CD14-positive monocyte (primary cell): ENCODE data around the gene CNIH3. TPM values are rescaled to one million over a fixed set of nuclear protein-coding genes. Genes with fewer than 3 reads are reported as not detected.
A peak's percentile ranks its signal among the peaks of the same experiment; 100 is the strongest.

Source experiments
- DNase-seq, 3 donors: peaks; one replicate each; pipeline ENCODE4 v3.0.0-alpha.2; 2011 to 2022
- H2AFZ ChIP-seq: 2 replicates; pipeline ENCODE4 v1.6.0; 2012; ENCODE audit warnings: mild to moderate bottlenecking, low read depth, low read length, inconsistent platforms; ENCODE audit not compliant: insufficient read depth, poor library complexity, severe bottlenecking
- H3K27ac ChIP-seq, 2 donors: 1 replicate in 1 of 2; 2 replicates in 1 of 2; pipeline ENCODE4 v1.5.1; 2012 to 2013; ENCODE audit warnings: low read length in 2 of 2, control low read depth in 1 of 2, inconsistent platforms in 1 of 2, low read depth in 1 of 2, mild to moderate bottlenecking in 1 of 2
- H3K27me3 ChIP-seq, 2 donors: one replicate each; pipeline versions ENCODE4 v1.6.0 to v1.6.1; 2011 to 2013; ENCODE audit warnings: low read length in 2 of 2; ENCODE audit not compliant: control insufficient read depth in 2 of 2, insufficient read depth in 2 of 2
- H3K36me3 ChIP-seq, 2 donors: replicated peaks in 1 of 2; 1 replicate in 1 of 2; 2 replicates in 1 of 2; pipeline versions ENCODE4 v1.5.1 to v1.6.1; 2012 to 2013; ENCODE audit warnings: low read length in 2 of 2, control low read depth in 1 of 2, inconsistent platforms in 1 of 2, mild to moderate bottlenecking in 1 of 2; ENCODE audit not compliant: insufficient read depth in 2 of 2, control insufficient read depth in 1 of 2
- H3K4me1 ChIP-seq, 2 donors: 1 replicate in 1 of 2; 2 replicates in 1 of 2; pipeline versions ENCODE4 v1.5.1 to v1.6.1; 2012 to 2013; ENCODE audit warnings: low read length in 2 of 2, control low read depth in 1 of 2, inconsistent platforms in 1 of 2, mild to moderate bottlenecking in 1 of 2, moderate library complexity in 1 of 2; ENCODE audit not compliant: insufficient read depth in 2 of 2, control insufficient read depth in 1 of 2
- H3K4me2 ChIP-seq: replicated peaks from 2 replicates; pipeline ENCODE3; 2012; ENCODE audit warnings: low read length, moderate library complexity, mild to moderate bottlenecking; ENCODE audit not compliant: poor library complexity, severe bottlenecking; ENCODE audit errors: extremely low read depth
- H3K4me3 ChIP-seq, 3 experiments: fragments of 200-600 bp in 1 of 3; sonication (generic) in 1 of 3; replicated peaks in 1 of 3; 1 replicate in 2 of 3; 2 replicates in 1 of 3; pipeline ENCODE4 v1.5.1; 2011 to 2013; ENCODE audit warnings: low read length in 3 of 3, mild to moderate bottlenecking in 3 of 3, control low read depth in 2 of 3, low read depth in 2 of 3, inconsistent platforms in 1 of 3, moderate library complexity in 1 of 3
- H3K79me2 ChIP-seq: 2 replicates; pipeline ENCODE4 v1.6.0; 2012; ENCODE audit warnings: mild to moderate bottlenecking, control low read depth, inconsistent platforms, low read length, moderate library complexity; ENCODE audit not compliant: insufficient read depth
- H3K9ac ChIP-seq: 2 replicates; pipeline ENCODE4 v1.6.0; 2017; ENCODE audit warnings: low read length, mild to moderate bottlenecking; ENCODE audit not compliant: insufficient read depth, poor library complexity, severe bottlenecking
- H3K9me3 ChIP-seq, 2 donors: replicated peaks in 1 of 2; 1 replicate in 1 of 2; 2 replicates in 1 of 2; pipeline versions ENCODE4 v1.5.1 to v1.6.1; 2012 to 2013; ENCODE audit warnings: low read length in 2 of 2, control low read depth in 1 of 2; ENCODE audit not compliant: control insufficient read depth in 1 of 2, insufficient read depth in 1 of 2
- H4K20me1 ChIP-seq: 2 replicates; pipeline ENCODE4 v1.6.0; 2012; ENCODE audit warnings: mild to moderate bottlenecking, low read length, control low read depth, moderate library complexity; ENCODE audit not compliant: insufficient read depth
- H3K27ac Mint-ChIP-seq, 7 donors: one replicate each; pipeline ENCODE4 v1.8.0; 2020; ENCODE audit warnings: mild to moderate bottlenecking in 7 of 7, mixed read lengths in 7 of 7, moderate library complexity in 6 of 7, inconsistent platforms in 2 of 7
- H3K27me3 Mint-ChIP-seq, 3 donors: one replicate each; pipeline ENCODE4 v1.8.0; 2021 to 2022; ENCODE audit warnings: low read depth in 3 of 3, mild to moderate bottlenecking in 3 of 3, mixed read lengths in 3 of 3, moderate library complexity in 3 of 3, inconsistent platforms in 1 of 3
- H3K36me3 Mint-ChIP-seq, 2 donors: one replicate each; pipeline ENCODE4 v1.8.0; 2020; ENCODE audit warnings: mixed read lengths in 2 of 2, inconsistent platforms in 1 of 2, mild to moderate bottlenecking in 1 of 2
- H3K4me1 Mint-ChIP-seq: one replicate; pipeline ENCODE4 v1.8.0; 2020; ENCODE audit warnings: mild to moderate bottlenecking, mixed read lengths
- H3K4me3 Mint-ChIP-seq, 2 donors: one replicate each; pipeline ENCODE4 v1.8.0; 2020; ENCODE audit warnings: mild to moderate bottlenecking in 2 of 2, mixed read lengths in 2 of 2, moderate library complexity in 1 of 2
- H3K9me3 Mint-ChIP-seq, 7 donors: one replicate each; pipeline ENCODE4 v1.8.0; 2020 to 2022; ENCODE audit warnings: mixed read lengths in 7 of 7, mild to moderate bottlenecking in 6 of 7, moderate library complexity in 6 of 7, inconsistent platforms in 2 of 7
- CTCF ChIP-seq: fragments of 200-600 bp; IDR thresholded peaks from one replicate; pipeline ENCODE4 v1.8.0; 2022; ENCODE audit warnings: antibody characterized with exemption, mild to moderate bottlenecking
- WGBS: methylation state at CpG from one replicate; pipeline ENCODE4 v1.1.5; 2013; ENCODE audit warnings: missing lambda C conversion rate; ENCODE audit not compliant: insufficient coverage; 5-methylcytosine and 5-hydroxymethylcytosine counted together
- intact Hi-C, 2 donors: fragments of 100-400 bp; cut with micrococcal nuclease; formaldehyde crosslinking; loops; one replicate each; pipeline versions ENCODE4 v1.15.0 to v1.15.1; 2023
- polyA plus RNA-seq, 3 donors: library from polyadenylated mRNA; depleted of rRNA in 1 of 3; unstranded in 2 of 3; stranded (reverse) in 1 of 3; fragments of 300-500 nt in 2 of 3; fragments of >200 nt in 1 of 3; fragmentation: Illumina TruSeq in 2 of 3; gene quantifications; 1 replicate in 2 of 3; 2 replicates in 1 of 3; pipeline ENCODE4 v1.2.3, GENCODE V29; 2012 to 2021

The CNIH3 gene
- polyA plus RNA-seq, 3 donors: 0.37 TPM; not detected in 2

DNA sequence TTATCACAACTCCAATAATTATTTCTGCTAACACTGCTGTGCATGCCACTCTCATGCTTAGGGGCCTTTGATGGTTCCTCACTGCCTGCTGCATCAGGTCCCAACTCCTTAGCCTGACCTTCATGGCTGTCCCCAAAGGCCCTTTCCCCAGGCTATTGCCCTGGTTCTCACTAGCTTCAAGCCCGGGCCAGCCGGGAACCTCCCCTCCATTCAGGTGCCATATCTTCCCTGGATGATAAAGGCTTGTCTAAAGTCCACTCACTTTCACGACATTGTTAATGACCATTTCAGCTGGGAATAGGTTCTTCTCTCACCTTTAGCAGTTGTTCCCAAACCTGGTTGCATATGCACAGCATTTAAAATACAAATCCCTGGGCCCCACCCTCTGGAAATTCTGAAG is 95.8 kb downstream of the CNIH3 start:
- no peak overlapping the region for H2AFZ ChIP-seq
- no peaks in the 10 kb centered on the region for H3K9me3 ChIP-seq
- 85% methylated on average over 3 of the region's 3 CpGs for WGBS
- H3K4me3 ChIP-seq: no peak overlapping the region
- Mint-ChIP-seq H3K27ac (no peak overlapping the region), H3K9me3 (peaks cover 0 to 3% (median 1%) of the 10 kb centered on the region in 7 donors), H3K4me3 (no peak overlapping the region), H3K36me3 (no peaks in the 10 kb centered on the region), H3K27me3 (peaks cover 2 to 13% (median 7%) of the 10 kb centered on the region in 3 donors), H3K4me1 (no peaks in the 10 kb centered on the region)
- no peaks in the 10 kb centered on the region for H4K20me1 ChIP-seq
- H3K4me2 ChIP-seq: no peak overlapping the region
- intact Hi-C loops: no loop called here
- no peaks in the 10 kb centered on the region for H3K79me2 ChIP-seq
- no peaks in the 10 kb centered on the region for H3K4me1 ChIP-seq
- H3K27me3 ChIP-seq: no peaks in the 10 kb centered on the region
- DNase-seq: no peak
- no peak for TF ChIP-seq CTCF
- H3K9ac ChIP-seq: no peak overlapping the region
- H3K36me3 ChIP-seq: no peaks in the 10 kb centered on the region
- no peak overlapping the region for H3K27ac ChIP-seq

DNA sequence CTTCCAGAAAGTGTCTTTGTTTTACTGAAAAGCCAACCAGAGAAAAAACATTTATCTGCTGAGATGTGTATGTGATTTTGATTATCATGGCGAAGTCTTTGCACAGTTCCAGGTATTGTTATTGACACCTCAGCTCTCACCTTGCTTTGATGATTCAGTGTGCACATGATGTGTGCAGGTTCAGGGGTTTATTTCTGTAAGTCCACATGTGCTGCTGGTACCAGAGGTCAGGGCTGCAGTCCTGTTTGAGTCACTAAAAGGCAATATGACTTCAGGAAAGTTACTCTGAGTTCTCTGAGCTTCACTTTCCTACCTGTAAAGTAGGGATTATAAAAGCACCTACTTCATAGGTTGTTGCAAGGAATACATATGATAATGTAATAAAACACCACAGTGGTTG is 97.1 kb downstream of the CNIH3 start:
- Histone ChIP-seq H3K36me3 (no peaks in the 10 kb centered on the region), H3K4me1 (no peaks in the 10 kb centered on the region), H3K9me3 (no peaks in the 10 kb centered on the region), H3K9ac (no peak overlapping the region), H3K27me3 (no peaks in the 10 kb centered on the region), H3K27ac (no peak overlapping the region), H4K20me1 (no peaks in the 10 kb centered on the region), H2AFZ (no peak overlapping the region), H3K4me2 (no peak overlapping the region), H3K4me3 (no peak overlapping the region), H3K79me2 (no peaks in the 10 kb centered on the region)
- Mint-ChIP-seq H3K36me3 (no peaks in the 10 kb centered on the region), H3K4me3 (no peak overlapping the region), H3K4me1 (no peaks in the 10 kb centered on the region), H3K9me3 (peaks cover 0 to 3% (median 1%) of the 10 kb centered on the region in 7 donors), H3K27ac (peak overlapping the region in 1 of 7 donors; percentile 51), H3K27me3 (peaks cover 0 to 10% (median 7%) of the 10 kb centered on the region in 3 donors)
- DNase-seq: no peak
- WGBS: 100% methylated on average over 1 of the region's 1 CpG
- intact Hi-C loops: no loop called here
- TF ChIP-seq CTCF: no peak
